Lower lobe of right lung (tissue), 2 donors: Measurements from ENCODE around the gene ZSCAN22. TPM values are rescaled to one million over a fixed set of nuclear protein-coding genes. Genes with fewer than 3 reads are reported as not detected.

Experiments
- ATAC-seq, 2 donors: fragments of 200-7000 bp; cut with Tn5 transposase; one replicate each; pipeline ENCODE4 v1.9.1; 2020 to 2022; ENCODE audit warnings: mild to moderate bottlenecking in 2 of 2, moderate library complexity in 2 of 2
- DNase-seq: peaks from one replicate; pipeline ENCODE4 v3.0.0-alpha.2; 2020
- H3K27ac ChIP-seq: fragments of 200-600 bp; one replicate; pipeline ENCODE4 v1.8.0; 2022
- H3K27me3 ChIP-seq: fragments of 200-600 bp; one replicate; pipeline ENCODE4 v1.8.0; 2022; ENCODE audit warnings: low read depth
- H3K36me3 ChIP-seq: fragments of 200-600 bp; one replicate; pipeline ENCODE4 v1.8.0; 2022; ENCODE audit warnings: mild to moderate bottlenecking
- H3K4me1 ChIP-seq: fragments of 200-600 bp; one replicate; pipeline ENCODE4 v1.8.0; 2022
- H3K4me3 ChIP-seq: fragments of 200-600 bp; one replicate; pipeline ENCODE4 v1.8.0; 2022; ENCODE audit warnings: mild to moderate bottlenecking
- H3K9me3 ChIP-seq: fragments of 200-600 bp; one replicate; pipeline ENCODE4 v1.8.0; 2022
- intact Hi-C: fragments of 100-400 bp; cut with DNase I; formaldehyde crosslinking; loops from one replicate; pipeline ENCODE4 v1.11.0; 2022
- total RNA-seq: library from RNA; stranded (reverse); fragmentation: NEBNext Ultra II Directional; extraction: Animal tissue kit (Norgen Biotek cat#: 25700); gene quantifications from one replicate; pipeline ENCODE4 v1.2.1, GENCODE V29; 2021
- TF ChIP-seq, protein P1 (sequence below): fragments of 200-600 bp; IDR thresholded peaks from one replicate; pipeline ENCODE4 v1.8.0; 2022; ENCODE audit warnings: antibody characterized with exemption, mild to moderate bottlenecking
- donor health status: DM: no; HTN: yes; CAD: no; lungs with severe emphysema.

ZSCAN22 gene
- total RNA-seq, 1 donor from 2014 or later = 3.6 TPM

GRCh38 chr19:58352760-58353671 lies 26.2 kb downstream of the ZSCAN22 start, which contains the start of gene A1BG:
A1BG (minus strand) TSS chr19:58353492; CDS start chr19:58353437, 55 bp downstream.
- H3K9me3 ChIP-seq = no peaks in the 10 kb centered on the region
- no peak within 1 kb of the TSS for H3K4me3 ChIP-seq
- H3K27me3 ChIP-seq = peaks cover 48% of the 10 kb centered on the region
- no peak for ATAC-seq
- DNase-seq = peak; percentile 37
- no peak within 1 kb of the TSS for H3K27ac ChIP-seq
- H3K4me1 ChIP-seq = peaks cover 31% of the 10 kb centered on the region
- TF ChIP-seq, protein P1, sequence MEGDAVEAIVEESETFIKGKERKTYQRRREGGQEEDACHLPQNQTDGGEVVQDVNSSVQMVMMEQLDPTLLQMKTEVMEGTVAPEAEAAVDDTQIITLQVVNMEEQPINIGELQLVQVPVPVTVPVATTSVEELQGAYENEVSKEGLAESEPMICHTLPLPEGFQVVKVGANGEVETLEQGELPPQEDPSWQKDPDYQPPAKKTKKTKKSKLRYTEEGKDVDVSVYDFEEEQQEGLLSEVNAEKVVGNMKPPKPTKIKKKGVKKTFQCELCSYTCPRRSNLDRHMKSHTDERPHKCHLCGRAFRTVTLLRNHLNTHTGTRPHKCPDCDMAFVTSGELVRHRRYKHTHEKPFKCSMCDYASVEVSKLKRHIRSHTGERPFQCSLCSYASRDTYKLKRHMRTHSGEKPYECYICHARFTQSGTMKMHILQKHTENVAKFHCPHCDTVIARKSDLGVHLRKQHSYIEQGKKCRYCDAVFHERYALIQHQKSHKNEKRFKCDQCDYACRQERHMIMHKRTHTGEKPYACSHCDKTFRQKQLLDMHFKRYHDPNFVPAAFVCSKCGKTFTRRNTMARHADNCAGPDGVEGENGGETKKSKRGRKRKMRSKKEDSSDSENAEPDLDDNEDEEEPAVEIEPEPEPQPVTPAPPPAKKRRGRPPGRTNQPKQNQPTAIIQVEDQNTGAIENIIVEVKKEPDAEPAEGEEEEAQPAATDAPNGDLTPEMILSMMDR = no peak
- intact Hi-C loops = no loop called here
- H3K36me3 ChIP-seq = peaks cover 5% of the 10 kb centered on the region

GRCh38 chr19:58353717-58354477 lies 27.1 kb downstream of the ZSCAN22 start:
- peaks cover 5% of the 10 kb centered on the region for H3K36me3 ChIP-seq
- intact Hi-C loops = no loop called here
- ATAC-seq (no peak), DNase-seq (no peak)
- H3K4me1 ChIP-seq = peaks cover 31% of the 10 kb centered on the region
- no peak overlapping the region for H3K4me3 ChIP-seq
- H3K9me3 ChIP-seq = no peaks in the 10 kb centered on the region
- TF ChIP-seq, protein P1 = no peak
- no peak overlapping the region for H3K27ac ChIP-seq
- peaks cover 46% of the 10 kb centered on the region for H3K27me3 ChIP-seq

GRCh38 chr19:58354478-58355030 lies 27.8 kb downstream of the ZSCAN22 start:
- peaks cover 5% of the 10 kb centered on the region for H3K36me3 ChIP-seq
- H3K4me3 ChIP-seq = no peak overlapping the region
- peaks cover 30% of the 10 kb centered on the region for H3K4me1 ChIP-seq
- no peak for ATAC-seq
- TF ChIP-seq, protein P1 = no peak
- no peak for DNase-seq
- intact Hi-C loops = no loop called here
- H3K27ac ChIP-seq = no peak overlapping the region
- peaks cover 40% of the 10 kb centered on the region for H3K27me3 ChIP-seq
- no peaks in the 10 kb centered on the region for H3K9me3 ChIP-seq

- H3K4me1 ChIP-seq = peaks cover 22% of the 10 kb centered on the region
- ATAC-seq = no peak
- H3K4me3 ChIP-seq = no peak overlapping the region
- no peak overlapping the region for H3K27ac ChIP-seq
- TF ChIP-seq, protein P1 = no peak
- peaks cover 3% of the 10 kb centered on the region for H3K36me3 ChIP-seq
- peaks cover 32% of the 10 kb centered on the region for H3K27me3 ChIP-seq
- H3K9me3 ChIP-seq = no peaks in the 10 kb centered on the region
- DNase-seq = peak; percentile 10
- intact Hi-C loops = no loop called here
Measured at GRCh38 chr19:58355215-58355796, 28.5 kb downstream of the ZSCAN22 start.
